Chondrocyte (in vitro differentiated cells): ENCODE measurements around the gene PSMD11. TPM values are rescaled to one million over a fixed set of nuclear protein-coding genes. Genes with fewer than 3 reads are reported as not detected.

Source experiments
- DNase-seq: peaks from one replicate; pipeline ENCODE4 v3.0.0; 2021; ENCODE audit warnings: mixed read lengths, low spot score
- H3K27ac Mint-ChIP-seq: one replicate; pipeline ENCODE4 v1.8.0; 2021; ENCODE audit warnings: mild to moderate bottlenecking, moderate library complexity, mixed read lengths; ENCODE audit not compliant: unreplicated experiment
- H3K27me3 Mint-ChIP-seq: 2 replicates; pipeline ENCODE4 v1.8.0; 2021; ENCODE audit warnings: low read depth, mixed read lengths
- H3K36me3 Mint-ChIP-seq: 2 replicates; pipeline ENCODE4 v1.8.0; 2021; ENCODE audit warnings: low read depth, mixed read lengths
- H3K4me1 Mint-ChIP-seq: 2 replicates; pipeline ENCODE4 v1.8.0; 2021; ENCODE audit warnings: low read depth, mild to moderate bottlenecking, mixed read lengths
- H3K4me3 Mint-ChIP-seq: one replicate; pipeline ENCODE4 v1.8.0; 2021; ENCODE audit warnings: mild to moderate bottlenecking, moderate library complexity, mixed read lengths; ENCODE audit not compliant: unreplicated experiment
- H3K9me3 Mint-ChIP-seq: 2 replicates; pipeline ENCODE4 v1.8.0; 2021; ENCODE audit warnings: low read depth, mixed read lengths
- total RNA-seq: library from RNA; stranded (reverse); gene quantifications from 3 replicates; pipeline ENCODE4 v1.2.1, GENCODE V29; 2021
- TF ChIP-seq, protein P1 (sequence below): fragments of 200-600 bp; sonication (generic); IDR thresholded peaks from 2 replicates; pipeline ENCODE4 v1.5.0; 2021; ENCODE audit warnings: antibody characterized with exemption, mild to moderate bottlenecking, moderate library complexity

The PSMD11 gene
- total RNA-seq, 1 donor from 2014 or later = 80.7 TPM

DNA sequence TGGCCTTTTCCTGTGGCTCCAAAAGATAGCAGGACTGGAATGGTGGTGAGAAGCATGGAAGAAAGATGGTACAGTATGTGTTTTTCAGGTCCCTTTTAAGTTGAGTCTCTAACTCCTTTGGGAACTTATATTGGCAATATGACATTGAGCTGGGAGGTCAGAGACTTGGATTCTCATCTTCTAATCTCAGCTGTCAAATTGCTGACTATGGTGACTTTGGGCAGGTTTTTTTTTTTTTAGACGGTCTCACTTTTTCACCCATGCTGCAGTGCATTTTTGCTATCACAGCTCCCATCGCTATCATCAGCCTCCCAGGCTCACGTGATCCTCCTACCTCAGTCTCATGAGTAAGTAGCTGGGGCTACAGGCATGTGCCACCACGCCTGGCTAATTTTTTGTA, 27.3 kb downstream of the PSMD11 start:
- Mint-ChIP-seq H3K27me3 (no peaks in the 10 kb centered on the region), H3K36me3 (peaks cover 56% of the 10 kb centered on the region), H3K27ac (no peak overlapping the region), H3K4me1 (no peaks in the 10 kb centered on the region), H3K9me3 (no peaks in the 10 kb centered on the region), H3K4me3 (no peak overlapping the region)
- TF ChIP-seq, protein P1, sequence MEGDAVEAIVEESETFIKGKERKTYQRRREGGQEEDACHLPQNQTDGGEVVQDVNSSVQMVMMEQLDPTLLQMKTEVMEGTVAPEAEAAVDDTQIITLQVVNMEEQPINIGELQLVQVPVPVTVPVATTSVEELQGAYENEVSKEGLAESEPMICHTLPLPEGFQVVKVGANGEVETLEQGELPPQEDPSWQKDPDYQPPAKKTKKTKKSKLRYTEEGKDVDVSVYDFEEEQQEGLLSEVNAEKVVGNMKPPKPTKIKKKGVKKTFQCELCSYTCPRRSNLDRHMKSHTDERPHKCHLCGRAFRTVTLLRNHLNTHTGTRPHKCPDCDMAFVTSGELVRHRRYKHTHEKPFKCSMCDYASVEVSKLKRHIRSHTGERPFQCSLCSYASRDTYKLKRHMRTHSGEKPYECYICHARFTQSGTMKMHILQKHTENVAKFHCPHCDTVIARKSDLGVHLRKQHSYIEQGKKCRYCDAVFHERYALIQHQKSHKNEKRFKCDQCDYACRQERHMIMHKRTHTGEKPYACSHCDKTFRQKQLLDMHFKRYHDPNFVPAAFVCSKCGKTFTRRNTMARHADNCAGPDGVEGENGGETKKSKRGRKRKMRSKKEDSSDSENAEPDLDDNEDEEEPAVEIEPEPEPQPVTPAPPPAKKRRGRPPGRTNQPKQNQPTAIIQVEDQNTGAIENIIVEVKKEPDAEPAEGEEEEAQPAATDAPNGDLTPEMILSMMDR = no peak
- no peak for DNase-seq

DNA sequence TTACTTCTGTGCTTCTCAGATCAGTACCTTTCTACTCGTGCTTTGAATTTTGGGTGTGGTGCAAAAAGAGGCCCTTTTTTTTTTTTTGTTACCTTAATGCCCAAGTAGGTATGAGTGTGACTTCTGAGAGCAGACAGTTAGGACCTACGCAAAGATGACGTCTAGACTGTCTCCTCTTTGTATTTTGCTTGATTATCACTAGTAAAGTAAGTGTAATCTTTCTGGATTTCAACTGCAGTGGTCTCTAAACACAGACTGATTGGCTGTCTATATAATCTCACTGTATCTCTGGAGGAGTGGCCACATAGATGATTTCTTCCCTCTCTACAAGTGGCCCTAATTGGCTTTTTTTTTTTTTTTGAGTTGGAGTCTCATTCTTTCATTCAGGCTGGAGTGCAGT, 30.9 kb downstream of the PSMD11 start:
- Mint-ChIP-seq H3K4me1 (no peaks in the 10 kb centered on the region), H3K9me3 (no peaks in the 10 kb centered on the region), H3K4me3 (no peak overlapping the region), H3K27me3 (no peaks in the 10 kb centered on the region), H3K36me3 (peaks cover 63% of the 10 kb centered on the region), H3K27ac (no peak overlapping the region)
- TF ChIP-seq, protein P1 = no peak
- DNase-seq = no peak

DNA sequence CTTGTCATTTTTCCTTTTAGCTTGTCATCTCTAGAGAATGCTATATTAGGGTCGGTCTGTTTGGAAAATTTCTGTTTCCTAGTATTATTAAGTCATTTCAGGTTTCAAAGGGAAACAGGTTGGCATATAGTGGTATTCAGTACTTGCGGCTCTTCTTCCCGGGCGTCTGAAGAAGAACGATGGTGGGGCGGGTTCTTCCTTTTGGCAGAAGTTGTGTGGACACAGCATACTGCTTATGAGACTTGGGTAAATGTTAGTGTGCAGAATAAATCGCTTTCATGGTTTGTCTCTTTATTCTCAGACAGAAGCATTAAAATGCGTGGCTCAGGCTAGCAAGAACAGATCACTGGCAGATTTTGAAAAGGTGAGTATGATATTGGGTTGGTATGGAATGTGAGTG, 32.9 kb downstream of the PSMD11 start:
- TF ChIP-seq, protein P1 = no peak
- H3K27ac Mint-ChIP-seq = no peak overlapping the region
- peaks cover 56% of the 10 kb centered on the region for H3K36me3 Mint-ChIP-seq
- no peaks in the 10 kb centered on the region for H3K9me3 Mint-ChIP-seq
- no peak for DNase-seq
- H3K4me3 Mint-ChIP-seq = no peak overlapping the region
- no peaks in the 10 kb centered on the region for H3K4me1 Mint-ChIP-seq
- H3K27me3 Mint-ChIP-seq = no peaks in the 10 kb centered on the region

DNA sequence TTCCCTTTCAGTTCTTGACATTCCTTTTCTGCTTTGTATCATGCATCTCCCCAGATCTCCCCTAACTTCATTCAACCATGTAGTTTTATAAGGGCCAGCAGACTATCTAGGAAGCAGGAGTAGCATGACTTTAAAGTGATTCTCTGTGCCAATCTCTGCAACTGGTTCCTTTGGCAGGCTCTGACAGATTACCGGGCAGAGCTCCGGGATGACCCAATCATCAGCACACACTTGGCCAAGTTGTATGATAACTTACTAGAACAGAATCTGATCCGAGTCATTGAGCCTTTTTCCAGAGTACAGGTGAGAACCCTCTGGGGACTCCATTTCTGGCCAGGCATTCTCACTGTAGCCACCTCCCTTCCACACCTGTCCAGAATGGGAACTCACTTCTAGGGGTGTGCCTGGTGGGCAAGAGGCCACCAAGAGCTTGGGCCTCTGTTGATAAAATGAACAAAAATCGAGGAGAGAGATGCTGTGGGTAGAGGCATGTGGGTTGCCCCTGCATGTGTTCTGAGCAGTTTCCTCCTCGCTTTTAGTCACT, 34.8 kb downstream of the PSMD11 start:
- H3K4me1 Mint-ChIP-seq = peaks cover 9% of the 10 kb centered on the region
- TF ChIP-seq, protein P1 = no peak
- DNase-seq = no peak
- no peak overlapping the region for H3K27ac Mint-ChIP-seq
- peaks cover 51% of the 10 kb centered on the region for H3K36me3 Mint-ChIP-seq
- H3K9me3 Mint-ChIP-seq = no peaks in the 10 kb centered on the region
- H3K4me3 Mint-ChIP-seq = no peak overlapping the region
- no peaks in the 10 kb centered on the region for H3K27me3 Mint-ChIP-seq

DNA sequence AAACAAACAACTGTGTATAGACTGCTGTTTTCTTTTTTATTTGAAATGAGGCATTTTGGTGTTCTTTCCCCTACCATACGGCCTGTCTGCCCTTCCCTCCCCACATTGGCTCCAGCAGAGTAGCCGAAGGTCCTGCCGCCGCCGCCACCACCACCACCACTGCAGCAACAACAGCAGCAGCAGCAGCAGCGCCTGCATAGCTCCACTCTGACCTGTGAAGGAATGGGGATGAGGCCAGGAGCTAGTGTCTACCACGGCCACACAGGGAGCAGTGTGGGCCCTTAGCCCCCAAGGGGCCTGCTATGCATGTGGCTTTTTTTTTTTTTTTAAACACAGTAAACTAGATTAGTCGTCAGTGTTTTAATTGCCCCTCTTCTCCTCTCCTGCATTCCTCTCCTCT, 36.9 kb downstream of the PSMD11 start:
- Mint-ChIP-seq H3K27ac (no peak overlapping the region), H3K27me3 (no peaks in the 10 kb centered on the region), H3K4me1 (peaks cover 15% of the 10 kb centered on the region), H3K9me3 (no peaks in the 10 kb centered on the region), H3K4me3 (no peak overlapping the region), H3K36me3 (peaks cover 38% of the 10 kb centered on the region)
- DNase-seq = peak; percentile 48
- TF ChIP-seq, protein P1 = no peak
